M059J (cell line): ENCODE data around the gene PPP1R9A. TPM values are rescaled to one million over a fixed set of nuclear protein-coding genes. Genes with fewer than 3 reads are reported as not detected.
A peak's percentile ranks its signal among the peaks of the same experiment; 100 is the strongest.
"Not testable (repeated sequence)": the region's sequence is repeated elsewhere in the genome, so short reads cannot be mapped to it uniquely, and the experiment has no call there.

Experiments
- DNase-seq: peaks from one replicate; pipeline ENCODE4 v3.0.0-alpha.2; 2012; ENCODE audit warnings: low read depth
- total RNA-seq: library from RNA; depleted of rRNA; stranded (reverse); fragments of >200 nt; shearing (Covaris generic); gene quantifications from 2 replicates; pipeline ENCODE4 v1.2.3, GENCODE V29; 2014

The PPP1R9A gene
- total RNA-seq, 1 experiment from 2014 or later, result 0.25 TPM

DNA sequence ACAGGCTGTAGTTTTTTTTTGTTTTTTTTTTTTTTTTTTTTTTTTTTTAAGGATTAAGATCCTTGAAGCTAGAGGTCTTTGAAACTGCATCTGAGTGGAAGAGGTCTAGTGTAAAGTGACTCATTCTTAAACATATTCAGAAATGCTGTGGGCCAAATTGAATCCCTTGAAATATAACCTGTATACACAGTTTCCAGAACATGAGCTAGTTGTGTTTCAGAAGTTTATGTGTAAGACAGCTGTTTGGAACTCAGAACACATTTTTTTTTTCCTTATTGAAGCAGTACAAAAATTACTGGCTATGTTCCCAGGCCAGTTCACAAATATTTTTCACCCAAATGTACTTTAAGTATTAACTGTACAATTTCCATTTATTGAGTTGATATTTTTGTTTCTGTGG, 67.9 kb downstream of the PPP1R9A start:
- peak; percentile 43 for DNase-seq

DNA sequence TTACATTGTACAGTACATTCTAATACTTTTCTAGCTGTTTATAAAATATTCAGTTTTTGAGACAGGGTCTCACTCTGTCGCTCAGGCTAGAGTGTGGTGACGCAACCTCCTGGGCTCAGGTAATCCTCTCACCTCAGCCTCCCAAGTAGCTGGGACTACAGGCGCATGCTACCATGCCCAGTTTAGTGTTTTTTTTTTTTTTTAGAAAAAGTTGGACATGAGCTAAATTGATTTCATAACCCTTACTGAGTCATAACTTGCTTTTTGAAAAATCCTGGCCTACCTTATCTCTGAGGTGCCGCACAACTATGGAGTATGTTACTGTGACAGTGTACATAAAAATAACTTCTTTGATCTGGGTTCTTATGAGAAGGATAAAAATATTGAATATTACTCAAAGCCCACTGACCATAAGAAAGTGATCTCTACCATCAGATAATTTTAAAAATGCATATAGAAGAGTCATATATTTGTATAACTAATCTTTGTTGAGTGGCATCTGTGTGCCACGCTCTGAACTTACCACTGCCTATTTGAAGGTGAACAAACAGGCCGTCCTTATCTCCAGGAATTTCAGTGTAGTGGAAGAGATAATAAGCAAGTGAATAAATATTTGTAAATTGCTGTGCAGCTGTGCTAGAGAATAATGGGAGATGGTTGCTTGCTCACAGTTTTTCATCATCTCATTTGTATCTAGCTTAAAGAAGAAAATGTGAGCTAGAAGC, 73.2 kb downstream of the PPP1R9A start:
- DNase-seq, result no peak

DNA sequence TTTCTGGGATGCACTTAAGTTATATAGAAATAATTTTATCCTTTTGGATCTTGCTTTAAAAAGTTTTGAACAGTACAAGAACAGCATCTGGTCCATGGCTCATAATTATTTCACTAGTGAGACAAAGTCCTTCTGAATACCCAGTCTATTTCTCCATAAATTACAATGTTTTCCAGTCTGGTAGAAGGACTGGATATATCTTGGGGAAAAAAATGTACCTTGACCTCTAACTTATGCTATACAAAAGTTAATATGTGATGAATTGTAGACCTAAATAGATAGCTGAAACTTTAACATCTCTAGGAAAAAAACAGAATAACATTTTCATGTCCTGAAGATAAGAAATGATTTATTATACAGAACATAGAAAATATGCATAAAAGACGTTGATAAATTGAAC, 88.5 kb downstream of the PPP1R9A start:
- no peak for DNase-seq

DNA sequence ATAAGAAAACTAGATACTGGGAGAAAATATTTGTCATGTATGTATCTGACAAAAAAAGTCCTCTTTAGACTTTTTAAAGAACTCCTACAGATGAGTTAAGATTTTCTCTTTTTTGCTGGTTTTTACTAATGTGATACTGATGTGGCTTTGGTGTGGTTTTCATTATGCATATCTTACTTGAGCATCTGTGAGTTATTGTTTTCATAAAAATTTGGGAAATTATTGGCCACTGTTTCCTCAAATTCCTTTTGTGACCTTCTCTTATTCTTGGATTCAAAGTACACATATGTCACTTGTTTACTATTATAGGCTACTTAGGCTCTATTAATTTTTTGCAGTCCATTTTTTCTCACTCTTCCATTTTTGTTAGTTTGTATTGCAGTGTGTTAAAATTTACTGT, 89.0 kb downstream of the PPP1R9A start:
- no peak for DNase-seq

DNA sequence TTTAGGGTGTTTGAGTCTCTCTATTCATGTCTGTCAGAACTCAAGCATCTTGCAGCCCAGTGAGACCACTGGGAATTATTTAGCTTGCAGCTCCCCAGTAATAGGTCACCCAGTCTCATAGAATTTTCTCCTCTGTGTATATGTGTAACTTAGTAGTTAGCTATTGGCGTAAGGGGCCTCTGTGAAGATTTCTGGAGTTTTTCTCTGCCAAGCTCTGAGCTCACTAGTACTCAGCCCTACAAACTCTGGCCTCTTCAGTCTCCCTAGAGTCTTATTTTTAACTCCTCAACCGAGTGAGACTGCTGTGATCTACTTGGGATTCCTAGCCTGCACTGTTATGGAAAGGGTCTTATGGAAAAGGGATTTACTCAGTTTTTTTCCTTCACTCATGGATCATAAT, 90.2 kb downstream of the PPP1R9A start:
- no peak for DNase-seq

DNA sequence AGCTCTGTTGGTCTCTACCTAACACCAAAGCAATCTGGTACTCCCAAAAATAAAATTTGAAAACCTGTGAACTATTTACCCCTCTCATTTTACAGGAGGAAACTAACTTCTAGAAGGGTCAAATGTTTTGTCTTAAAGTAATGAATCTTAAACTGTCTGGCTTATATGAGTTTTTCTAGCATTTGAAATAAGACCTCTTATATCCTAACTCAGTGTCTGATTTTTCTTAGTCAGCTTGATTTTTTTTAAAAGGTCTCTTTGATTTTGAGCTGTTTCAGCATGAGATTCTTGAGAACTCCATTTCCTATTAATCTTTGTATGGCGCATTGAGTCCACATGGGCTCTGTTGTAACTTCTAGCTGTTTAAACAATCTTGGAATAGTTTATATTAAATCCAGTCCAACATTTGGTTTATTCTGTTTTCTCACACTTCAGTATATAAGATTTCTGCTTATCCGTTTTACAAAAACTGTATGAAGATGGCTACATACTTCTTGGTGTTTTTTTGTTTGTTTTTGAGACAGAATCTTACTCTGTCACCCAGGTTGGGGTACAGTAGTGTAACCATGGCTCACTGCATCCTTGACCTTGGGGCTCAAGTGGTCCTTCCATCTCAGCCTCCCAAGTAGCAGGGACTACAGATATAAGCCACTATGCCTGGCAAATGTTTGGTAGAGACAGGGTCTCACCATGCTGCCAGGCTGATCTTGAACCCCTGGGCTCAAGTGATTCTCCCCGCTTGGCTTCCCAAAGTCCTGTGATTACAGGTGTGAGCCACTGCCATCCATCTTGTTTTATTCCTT, 91.1 kb downstream of the PPP1R9A start:
- no peak for DNase-seq

DNA sequence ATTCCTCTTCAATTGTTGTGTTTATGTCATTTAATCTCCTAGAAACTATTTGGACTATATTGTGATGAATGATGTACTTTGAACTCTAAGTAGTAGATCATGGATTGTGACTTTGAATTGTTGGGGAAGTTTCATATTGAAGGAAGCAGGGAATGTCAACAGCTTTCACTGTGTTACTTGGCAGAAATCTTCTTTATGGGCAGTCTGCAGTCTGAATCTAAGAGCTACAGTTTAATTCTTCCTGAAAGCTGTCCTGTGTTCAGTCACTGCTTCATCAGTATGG, 91.6 kb downstream of the PPP1R9A start:
- no peak for DNase-seq

DNA sequence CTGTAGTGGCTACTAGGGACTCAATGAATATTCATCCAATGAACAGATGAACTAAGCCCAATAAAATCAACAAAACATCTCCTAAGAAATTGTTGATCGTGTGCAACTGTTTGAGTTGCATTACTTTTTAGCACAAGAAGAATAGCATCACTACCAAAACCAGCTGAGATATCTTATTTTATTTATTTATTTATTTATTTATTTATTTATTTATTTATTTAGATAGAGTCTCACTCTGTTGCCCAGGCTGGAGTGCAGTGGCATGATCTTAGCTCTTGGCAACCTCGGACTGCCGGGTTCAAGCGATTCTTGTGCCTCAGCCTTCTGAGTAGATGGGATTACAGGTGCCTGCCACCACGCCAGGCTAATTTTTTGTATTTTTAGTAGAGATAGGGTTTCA, 92.2 kb downstream of the PPP1R9A start:
- DNase-seq, result not testable (repeated sequence)

DNA sequence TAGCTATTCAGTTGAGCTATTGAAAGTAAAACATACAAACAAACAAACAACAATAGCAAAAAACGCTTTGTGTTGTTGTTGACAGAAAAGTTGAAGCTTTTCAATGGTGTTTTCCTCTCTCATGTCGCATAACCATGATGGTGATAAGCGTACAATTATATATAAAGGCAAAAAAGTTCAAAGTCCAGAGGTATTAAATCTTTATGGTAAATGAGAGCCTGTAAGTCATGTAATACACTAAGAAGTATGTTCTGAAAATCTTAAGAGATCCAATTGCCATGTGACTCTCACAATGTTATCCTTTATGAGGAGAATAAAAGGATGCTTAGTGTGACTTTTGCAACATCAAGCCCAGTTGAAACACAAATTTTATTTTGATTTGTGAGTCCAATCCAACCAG, 93.9 kb downstream of the PPP1R9A start:
- DNase-seq, result no peak

DNA sequence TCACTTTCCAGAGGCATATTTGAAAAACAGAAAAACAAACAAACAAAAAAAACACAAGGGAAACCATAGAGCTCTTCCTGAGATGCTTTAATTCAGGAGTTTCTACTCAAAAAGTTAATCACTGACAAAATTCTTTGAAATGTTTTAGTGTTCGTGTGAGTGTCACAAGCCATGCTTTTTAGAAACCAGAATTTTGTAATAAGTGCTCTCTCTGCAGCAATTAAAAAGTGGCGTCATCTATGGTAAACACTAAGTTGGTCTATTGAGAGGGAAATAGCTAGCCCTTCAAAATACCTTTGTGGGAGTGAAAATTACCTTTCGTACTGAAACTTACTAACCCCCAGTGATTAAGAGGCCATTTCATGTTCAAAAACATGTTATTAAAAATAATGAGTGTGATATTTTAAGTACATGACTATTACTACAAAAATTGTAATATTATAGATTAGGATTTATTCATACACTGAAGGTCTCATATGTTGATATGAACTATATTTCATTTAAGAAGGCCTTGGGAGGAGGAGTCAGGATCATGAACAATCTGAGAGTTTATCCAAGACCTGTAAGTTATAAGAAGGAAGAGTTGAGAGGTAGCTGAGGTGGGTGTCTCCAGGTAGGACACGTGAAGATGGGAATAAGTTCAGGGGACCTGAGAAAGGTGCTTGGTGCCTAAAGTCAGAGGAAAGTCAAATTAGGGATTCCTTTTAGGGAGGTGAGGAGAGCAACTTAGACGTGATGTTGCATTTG, 94.6 kb downstream of the PPP1R9A start:
- DNase-seq, result no peak

DNA sequence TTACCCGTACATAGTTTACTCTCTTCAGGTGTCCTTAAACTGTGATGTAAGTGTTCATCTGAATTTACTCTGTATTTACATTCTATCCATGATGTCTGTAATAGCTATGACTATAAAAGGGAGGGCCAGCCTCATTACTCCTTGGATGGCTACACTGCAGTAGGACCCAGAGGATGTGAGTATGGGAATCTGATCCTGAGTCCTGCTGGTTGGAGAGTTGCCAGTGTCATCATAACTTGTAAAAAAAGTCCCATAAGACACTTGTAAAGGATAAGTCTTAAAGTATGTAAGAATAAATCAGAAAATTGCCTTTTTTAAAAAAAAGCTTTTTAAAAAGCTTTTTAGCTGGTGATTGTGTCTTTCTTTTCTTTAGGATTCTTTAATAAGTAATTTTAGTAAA, 95.4 kb downstream of the PPP1R9A start:
- no peak for DNase-seq

DNA sequence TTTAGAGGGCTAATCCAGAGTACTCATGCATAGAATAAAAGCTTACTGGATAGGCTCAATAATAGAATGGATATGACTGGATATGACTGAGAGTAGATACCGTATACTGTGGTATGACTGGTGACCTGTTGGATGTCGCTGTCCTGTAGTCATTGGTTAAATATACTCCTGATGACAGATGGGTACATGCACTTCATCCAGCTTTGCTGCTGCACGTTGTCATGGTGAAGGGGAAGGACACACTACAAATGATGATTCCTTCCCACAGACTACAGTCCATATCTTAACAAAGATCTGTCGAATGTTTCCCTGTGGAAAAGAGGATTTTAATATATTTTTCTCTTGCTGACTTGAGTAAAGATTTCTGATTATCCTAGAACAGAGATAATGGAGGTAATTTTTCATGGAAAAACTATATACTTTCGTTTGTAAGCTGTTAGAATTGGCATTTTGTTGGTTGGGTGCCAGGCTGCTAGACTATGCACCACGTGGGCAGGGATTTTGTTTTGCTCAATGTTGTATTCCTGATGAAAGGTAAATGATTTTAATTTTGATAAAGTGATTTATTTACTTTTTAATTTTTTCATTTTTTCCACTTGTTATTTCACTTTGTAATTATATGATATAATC, 97.3 kb downstream of the PPP1R9A start:
- DNase-seq, result peak; percentile 25

DNA sequence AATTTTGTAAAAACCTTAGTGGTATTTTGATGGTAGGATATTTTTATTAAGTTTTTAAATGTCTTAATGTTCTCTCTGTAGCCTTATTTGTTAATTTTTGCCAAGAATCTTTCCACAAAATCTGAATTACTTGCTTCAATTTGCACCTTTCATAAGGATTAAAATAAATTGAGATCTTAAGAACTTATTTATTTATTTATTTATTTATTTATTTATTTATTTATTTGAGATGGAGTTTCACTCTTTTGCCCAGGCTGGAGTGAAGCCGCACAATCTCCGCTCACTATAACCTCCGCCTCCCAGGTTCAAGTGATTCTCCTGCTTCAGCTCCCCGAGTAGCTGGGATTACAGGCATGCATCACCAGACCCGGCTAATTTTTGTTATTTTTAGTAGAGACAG, 98.6 kb downstream of the PPP1R9A start:
- DNase-seq, result no peak

DNA sequence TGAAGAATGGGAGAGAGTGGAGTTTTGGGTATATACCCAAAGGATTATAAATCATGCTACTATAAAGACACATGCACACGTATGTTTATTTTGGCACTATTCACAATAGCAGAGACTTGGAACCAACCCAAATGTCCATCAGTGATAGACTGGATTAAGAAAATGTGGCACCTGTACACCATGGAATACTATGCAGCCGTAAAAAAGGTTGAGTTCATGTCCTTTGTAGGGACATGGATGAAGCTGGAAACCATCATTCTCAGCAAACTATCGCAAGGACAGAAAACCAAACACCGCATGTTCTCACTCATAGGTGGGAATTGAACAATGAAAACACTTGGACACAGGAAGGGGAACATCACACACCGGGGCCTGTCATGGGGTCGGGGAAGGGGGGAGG, 101.4 kb downstream of the PPP1R9A start:
- DNase-seq, result not testable (repeated sequence)

DNA sequence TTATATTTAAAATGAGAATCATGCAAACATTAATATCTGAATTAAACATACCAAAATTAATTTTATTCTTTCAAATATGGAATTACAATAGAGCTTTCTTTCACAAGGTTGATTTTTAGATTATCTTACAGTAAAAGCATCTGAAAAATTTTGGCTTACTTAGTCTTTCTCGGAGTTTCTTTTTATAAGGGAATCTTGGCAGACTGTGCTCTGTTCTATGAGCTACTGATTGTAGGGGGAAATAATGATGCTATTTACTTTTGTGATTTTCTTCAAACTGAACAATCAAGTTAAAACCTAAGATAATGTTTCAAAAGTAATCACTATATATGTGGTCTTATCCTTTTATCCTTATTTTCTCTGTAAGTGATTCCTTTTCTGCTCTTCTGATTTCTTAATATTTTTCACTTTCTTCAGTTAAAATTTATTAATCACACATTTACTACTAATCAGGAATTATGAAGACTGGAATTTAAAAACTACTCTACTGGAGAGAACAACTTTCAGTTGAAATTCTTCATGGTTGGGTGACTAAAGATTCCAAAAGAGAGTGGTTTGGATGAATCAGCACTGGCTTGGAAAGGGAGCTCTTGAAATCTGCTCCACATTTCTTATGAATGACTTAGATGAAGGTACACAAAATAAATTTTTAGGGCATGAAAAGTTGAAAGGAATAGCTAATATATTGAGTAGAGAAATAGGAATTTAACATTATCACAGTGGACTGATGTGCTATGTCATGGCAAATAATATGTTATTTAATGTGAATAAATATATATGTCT, 103.9 kb downstream of the PPP1R9A start:
- DNase-seq, result peak; percentile 71

DNA sequence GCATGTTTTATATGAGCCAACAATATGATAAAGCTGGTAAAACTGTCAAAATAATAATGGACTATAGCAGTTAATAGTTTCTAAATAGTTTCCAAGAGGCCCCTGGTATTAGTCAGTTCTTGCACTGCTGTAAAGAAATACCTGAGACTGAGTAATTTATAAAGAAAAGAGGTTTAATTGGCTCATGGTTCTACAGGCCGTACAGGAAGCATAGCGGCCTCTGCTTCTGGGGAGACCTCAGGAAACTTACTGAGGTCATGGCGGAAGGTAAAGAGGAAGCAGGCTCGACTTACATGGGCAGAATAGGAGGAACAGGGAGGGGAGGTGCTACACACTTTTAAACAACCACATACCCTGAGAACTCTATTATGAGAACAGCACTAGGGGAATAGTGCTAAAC, 104.6 kb downstream of the PPP1R9A start:
- peak; percentile 42 for DNase-seq

DNA sequence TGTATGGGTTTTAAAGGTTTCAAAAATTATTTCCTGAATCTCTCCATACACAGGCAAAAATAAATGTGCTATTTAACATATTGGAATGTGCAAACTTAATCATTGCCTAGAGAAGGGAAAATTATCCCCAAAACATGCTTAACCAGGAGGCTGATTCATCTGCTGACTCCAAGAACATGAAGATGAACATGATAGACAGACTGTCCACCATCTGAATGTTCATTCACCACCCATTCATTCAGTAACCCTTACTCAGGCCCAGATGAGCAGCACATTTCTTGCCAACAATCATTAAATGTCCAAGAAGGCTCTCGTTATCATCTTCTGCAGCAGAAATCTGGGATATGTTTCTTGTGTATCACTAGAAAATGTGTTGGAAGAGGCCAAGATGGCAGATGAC, 110.6 kb downstream of the PPP1R9A start:
- DNase-seq, result no peak

DNA sequence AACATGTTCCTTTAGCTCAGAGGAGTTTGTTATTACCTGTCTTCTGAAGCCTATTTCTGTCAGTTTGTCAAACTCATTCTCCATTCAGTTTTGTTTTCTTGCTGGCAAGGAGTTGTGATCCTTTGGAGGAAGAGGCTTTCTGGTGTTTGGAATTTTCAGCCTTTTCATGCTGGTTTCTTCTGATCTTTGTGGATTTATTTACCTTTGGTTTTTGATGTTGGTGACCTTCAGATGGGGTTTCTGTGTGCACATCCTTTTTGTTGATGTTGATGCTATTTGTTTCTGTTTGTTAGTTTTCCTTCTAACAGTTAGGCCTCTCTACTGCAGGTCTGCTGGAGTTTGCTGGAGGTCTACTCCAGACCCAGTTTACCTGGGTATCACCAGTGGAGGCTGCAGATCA, 118.6 kb downstream of the PPP1R9A start:
- no peak for DNase-seq

DNA sequence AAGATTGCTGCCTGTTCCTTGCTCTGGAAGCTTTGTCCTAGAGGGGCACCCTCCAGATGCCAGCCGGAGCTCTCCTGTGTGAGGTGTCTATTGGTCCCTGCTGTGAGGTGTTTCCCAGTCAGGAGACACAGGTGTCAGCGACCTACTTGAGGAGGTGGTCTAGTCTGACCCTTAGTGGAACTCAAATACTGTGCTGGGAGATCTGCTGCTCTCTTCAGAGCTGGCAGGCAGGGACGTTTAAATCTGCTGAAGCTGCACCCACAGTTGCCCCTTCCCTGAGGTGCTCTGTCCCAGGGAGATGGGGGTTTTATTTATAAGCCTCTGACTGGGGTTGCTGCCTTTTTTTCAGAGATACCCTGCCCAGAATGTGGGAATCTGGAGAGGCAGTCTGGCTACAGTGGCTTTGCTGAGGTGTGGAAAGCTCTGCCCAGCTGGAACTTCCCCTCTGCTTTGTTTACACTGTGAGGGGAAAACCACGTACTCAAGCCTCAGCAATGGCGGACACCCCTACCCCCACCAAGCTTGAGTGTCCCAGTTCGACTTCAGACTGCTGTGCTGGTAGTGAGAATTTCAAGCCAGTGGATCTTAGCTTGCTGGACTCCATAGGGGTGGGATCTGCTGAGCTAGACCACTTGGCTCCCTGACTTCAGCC, 119.2 kb downstream of the PPP1R9A start:
- no peak for DNase-seq

DNA sequence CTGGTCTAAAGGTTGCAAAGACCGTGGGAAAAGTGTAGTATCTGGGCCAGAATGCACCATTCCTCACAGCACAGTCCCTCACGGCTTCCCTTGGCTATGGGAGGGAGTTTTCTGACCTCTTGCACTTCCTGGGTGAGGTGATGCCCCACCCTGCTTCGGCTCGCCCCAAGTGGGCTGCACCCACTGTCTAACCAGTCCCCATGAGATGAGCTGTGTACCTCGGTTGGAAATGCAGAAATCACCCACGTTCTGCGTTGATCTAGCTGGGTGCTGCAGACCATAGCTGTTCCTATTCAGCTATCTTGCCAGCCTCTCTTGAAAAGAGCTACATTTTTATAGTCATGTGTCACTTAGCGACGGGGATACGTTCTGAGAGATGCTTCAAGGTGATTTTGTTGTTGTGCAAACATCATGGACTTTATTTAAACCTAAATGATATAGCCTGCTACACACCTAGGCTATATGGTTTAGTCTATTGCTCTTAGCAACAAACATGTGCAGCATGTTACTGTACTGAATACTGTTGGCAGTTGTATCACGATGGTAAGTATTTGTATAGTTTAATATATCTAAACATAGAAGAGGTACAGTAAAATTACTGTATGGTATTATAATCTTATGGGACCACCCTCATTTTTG, 120.0 kb downstream of the PPP1R9A start:
- no peak for DNase-seq

DNA sequence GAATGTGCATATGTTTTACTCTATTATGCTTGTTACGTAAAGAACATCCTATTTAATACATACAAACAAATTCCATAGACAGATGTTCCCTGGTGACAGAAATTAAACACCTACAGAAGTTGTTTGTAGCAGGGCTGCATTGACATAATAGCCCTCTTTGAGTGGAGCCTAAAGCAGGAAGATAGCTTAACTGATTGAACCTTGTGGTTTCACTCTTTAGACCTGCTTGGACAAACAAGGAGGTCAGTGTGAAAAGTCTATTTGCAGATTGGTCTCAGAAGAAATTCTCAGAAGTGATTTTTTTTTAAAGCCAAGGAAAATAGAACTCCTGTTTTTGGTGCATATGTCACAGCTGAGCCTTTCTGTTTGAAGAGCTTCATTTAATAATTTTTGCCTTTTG, 121.3 kb downstream of the PPP1R9A start:
- DNase-seq, result no peak
